WERI-Rb-1 (cell line): ENCODE results near the gene PRKX.
"Not testable (repeated sequence)": the region's sequence is repeated elsewhere in the genome, so short reads cannot be mapped to it uniquely, and the experiment has no call there.

Source experiments
- DNase-seq: peaks from one replicate; pipeline ENCODE4 v3.0.0-alpha.2; 2020
- H3K27ac ChIP-seq: fragments of 250-450 bp; sonication (Bioruptor Pico); 2 replicates; pipeline ENCODE4 v1.5.1; 2020; ENCODE audit warnings: mild to moderate bottlenecking, moderate library complexity
- H3K27me3 ChIP-seq: fragments of 250-450 bp; sonication (Bioruptor Pico); 2 replicates; pipeline ENCODE4 v1.5.1; 2021; ENCODE audit warnings: mild to moderate bottlenecking, low read depth, moderate library complexity; ENCODE audit not compliant: insufficient read depth, severe bottlenecking
- H3K36me3 ChIP-seq: fragments of 250-450 bp; sonication (Bioruptor Pico); 2 replicates; pipeline ENCODE4 v1.5.1; 2020; ENCODE audit warnings: mild to moderate bottlenecking, moderate library complexity
- H3K4me3 ChIP-seq: 2 replicates; pipeline ENCODE4 v1.5.1; 2011; ENCODE audit warnings: low read depth, mild to moderate bottlenecking, control low read depth, low read length
- H3K9me3 ChIP-seq: fragments of 250-450 bp; sonication (Bioruptor Pico); 2 replicates; pipeline ENCODE4 v1.5.1; 2021; ENCODE audit warnings: mild to moderate bottlenecking, moderate library complexity; ENCODE audit not compliant: severe bottlenecking
- CTCF ChIP-seq: IDR thresholded peaks from 2 replicates; pipeline ENCODE4 v1.5.1; 2011; ENCODE audit warnings: low read depth, mild to moderate bottlenecking, control low read depth, inconsistent platforms, low read length

The PRKX gene

GRCh38 chrX:3639236-3639635 is 74.2 kb downstream of the PRKX start:
- no peak overlapping the region for H3K27ac ChIP-seq
- no peak for DNase-seq
- H3K9me3 ChIP-seq: no peaks in the 10 kb centered on the region
- TF ChIP-seq CTCF: no peak
- no peak overlapping the region for H3K4me3 ChIP-seq
- H3K36me3 ChIP-seq: peaks cover 10% of the 10 kb centered on the region
- no peaks in the 10 kb centered on the region for H3K27me3 ChIP-seq

- DNase-seq: peak; percentile 42
- Histone ChIP-seq H3K36me3 (peaks cover 10% of the 10 kb centered on the region), H3K9me3 (no peaks in the 10 kb centered on the region), H3K27ac (no peak overlapping the region), H3K4me3 (no peak overlapping the region), H3K27me3 (no peaks in the 10 kb centered on the region)
- peak; percentile 65 for TF ChIP-seq CTCF
These were observed 75.1 kb downstream of the PRKX start for GRCh38 chrX:3638280-3638873.

GRCh38 chrX:3636803-3637202 is 76.6 kb downstream of the PRKX start:
- Histone ChIP-seq H3K36me3 (peaks cover 11% of the 10 kb centered on the region), H3K9me3 (no peaks in the 10 kb centered on the region), H3K4me3 (no peak overlapping the region), H3K27ac (no peak overlapping the region), H3K27me3 (no peaks in the 10 kb centered on the region)
- no peak for TF ChIP-seq CTCF
- DNase-seq: no peak

- Histone ChIP-seq H3K27me3 (no peaks in the 10 kb centered on the region), H3K4me3 (no peak overlapping the region), H3K36me3 (peaks cover 20% of the 10 kb centered on the region), H3K9me3 (no peaks in the 10 kb centered on the region), H3K27ac (no peak overlapping the region)
- no peak for DNase-seq
- TF ChIP-seq CTCF: no peak
These were observed 82.3 kb downstream of the PRKX start for GRCh38 chrX:3631196-3631595.

- no peaks in the 10 kb centered on the region for H3K27me3 ChIP-seq
- H3K36me3 ChIP-seq: peaks cover 16% of the 10 kb centered on the region
- DNase-seq: no peak
- no peak overlapping the region for H3K4me3 ChIP-seq
- no peak overlapping the region for H3K27ac ChIP-seq
- TF ChIP-seq CTCF: no peak
- no peaks in the 10 kb centered on the region for H3K9me3 ChIP-seq
These were observed 85.9 kb downstream of the PRKX start for GRCh38 chrX:3627594-3627993.

GRCh38 chrX:3621414-3621813 is 92.0 kb downstream of the PRKX start:
- no peak for DNase-seq
- Histone ChIP-seq H3K27me3 (no peaks in the 10 kb centered on the region), H3K9me3 (no peaks in the 10 kb centered on the region), H3K36me3 (peaks cover 34% of the 10 kb centered on the region), H3K27ac (no peak overlapping the region), H3K4me3 (no peak overlapping the region)
- TF ChIP-seq CTCF: no peak

- H3K4me3 ChIP-seq, H3K27ac ChIP-seq: not testable (repeated sequence)
These were observed 101.7 kb downstream of the PRKX start for GRCh38 chrX:3611744-3612143.

More at GRCh38 chrX:3611744-3612143, 101.7 kb downstream of the PRKX start:
- H3K36me3 ChIP-seq: peaks cover 19% of the 10 kb centered on the region
- not testable (repeated sequence) for DNase-seq, H3K27me3 ChIP-seq, H3K9me3 ChIP-seq
